RWPE1 (cell line): ENCODE measurements around the gene LDLRAP1.

Experiments used
- CTCF ChIA-PET: fragments of 350-600 bp; sonication (Branson Sonifier 250); formaldehyde crosslinking; extraction: SDS; loops from one replicate; lab custom pipeline; 2021; lab: Yijun Ruan, JAX
- POLR2A ChIA-PET: fragments of 400-600 bp; formaldehyde crosslinking; extraction: SDS; loops from one replicate; lab custom pipeline; 2020; ENCODE audit warnings: antibody characterized with exemption; ENCODE audit not compliant: low non-redundant PET; lab: Yijun Ruan, JAX
- DNase-seq: peaks from one replicate; pipeline ENCODE4 v3.0.0; 2012; ENCODE audit warnings: low spot score
- H3K27ac ChIP-seq: fragments of 450-650 bp; 2 replicates; pipeline ENCODE4 v1.5.1; 2017
- TF ChIP-seq, protein P1 (sequence below): fragments of 450-650 bp; conservative IDR thresholded peaks from 2 replicates; pipeline ENCODE4 v1.5.1; 2017; ENCODE audit warnings: low read depth, mild to moderate bottlenecking

LDLRAP1 gene

DNA sequence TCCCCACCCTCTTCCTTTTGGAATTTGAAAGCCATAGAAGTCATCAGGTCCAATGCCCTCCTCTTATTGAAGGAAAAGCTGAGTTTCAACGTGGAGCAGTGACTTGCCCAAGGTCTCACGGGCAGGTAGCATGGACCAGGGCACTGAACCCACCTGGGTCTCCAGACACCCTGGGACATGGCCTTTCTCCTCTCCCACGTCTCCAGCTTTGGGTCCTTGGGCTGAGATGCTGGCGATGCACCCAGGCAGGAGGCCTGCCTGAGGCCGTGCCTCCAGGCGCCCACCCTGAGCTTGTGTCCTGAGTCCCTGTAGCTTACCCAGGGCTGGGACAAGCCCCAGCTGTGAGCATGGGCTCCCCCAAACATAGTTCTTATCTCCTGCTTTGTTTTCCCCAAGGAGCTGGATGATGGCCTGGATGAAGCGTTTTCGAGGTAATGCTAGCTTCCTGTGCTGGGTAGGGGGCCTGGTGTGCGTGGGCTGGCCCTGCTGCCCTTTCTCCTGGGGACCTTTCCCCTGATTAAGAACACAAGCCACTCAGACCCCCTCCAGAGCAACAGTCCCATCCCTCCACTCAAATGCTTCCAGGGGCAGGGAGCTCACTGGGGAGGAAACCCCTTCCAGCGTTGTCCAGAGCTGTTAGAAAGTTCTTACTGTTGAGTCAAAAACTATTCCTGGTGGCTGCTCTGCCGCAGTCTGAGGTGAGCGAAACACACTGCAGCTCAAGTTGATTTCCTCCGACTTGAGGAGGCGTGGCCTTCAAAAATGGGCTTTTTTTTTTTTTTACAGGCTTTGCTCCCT lies 21.6 kb downstream of the LDLRAP1 start:
- ChIA-PET POLR2A (interaction anchor here (1.1 kb wide), 1 partner anchor 21 kb away, joined by 4 read pairs; the partner anchor contains the start of gene LDLRAP1), CTCF (interaction anchor here (1.2 kb wide), 1 partner anchor 16 kb away, joined by 3 read pairs; no protein-coding TSS in a partner anchor)
- TF ChIP-seq, protein P1, sequence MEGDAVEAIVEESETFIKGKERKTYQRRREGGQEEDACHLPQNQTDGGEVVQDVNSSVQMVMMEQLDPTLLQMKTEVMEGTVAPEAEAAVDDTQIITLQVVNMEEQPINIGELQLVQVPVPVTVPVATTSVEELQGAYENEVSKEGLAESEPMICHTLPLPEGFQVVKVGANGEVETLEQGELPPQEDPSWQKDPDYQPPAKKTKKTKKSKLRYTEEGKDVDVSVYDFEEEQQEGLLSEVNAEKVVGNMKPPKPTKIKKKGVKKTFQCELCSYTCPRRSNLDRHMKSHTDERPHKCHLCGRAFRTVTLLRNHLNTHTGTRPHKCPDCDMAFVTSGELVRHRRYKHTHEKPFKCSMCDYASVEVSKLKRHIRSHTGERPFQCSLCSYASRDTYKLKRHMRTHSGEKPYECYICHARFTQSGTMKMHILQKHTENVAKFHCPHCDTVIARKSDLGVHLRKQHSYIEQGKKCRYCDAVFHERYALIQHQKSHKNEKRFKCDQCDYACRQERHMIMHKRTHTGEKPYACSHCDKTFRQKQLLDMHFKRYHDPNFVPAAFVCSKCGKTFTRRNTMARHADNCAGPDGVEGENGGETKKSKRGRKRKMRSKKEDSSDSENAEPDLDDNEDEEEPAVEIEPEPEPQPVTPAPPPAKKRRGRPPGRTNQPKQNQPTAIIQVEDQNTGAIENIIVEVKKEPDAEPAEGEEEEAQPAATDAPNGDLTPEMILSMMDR, result no peak
- no peak overlapping the region for H3K27ac ChIP-seq
- no peak for DNase-seq

DNA sequence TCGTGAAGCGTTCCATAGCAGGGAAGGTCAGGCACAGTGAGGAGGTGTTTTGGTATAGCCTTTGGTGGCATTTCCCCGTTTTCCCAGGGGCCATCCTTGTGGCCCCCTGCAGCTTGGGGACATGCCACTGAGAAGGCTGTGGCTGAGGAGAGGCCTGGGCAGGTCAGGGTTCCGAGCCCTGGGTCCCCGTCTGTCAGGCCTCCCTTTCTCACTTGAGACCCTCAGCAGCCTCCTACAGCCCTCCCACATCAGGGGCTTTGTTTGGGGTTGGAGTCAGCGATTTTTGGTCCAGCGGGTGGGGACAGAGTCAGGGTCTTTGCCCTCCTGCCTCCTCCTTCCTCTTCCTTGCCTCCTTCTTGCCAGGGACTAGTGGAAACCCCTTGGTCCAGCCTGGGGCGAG lies 22.2 kb downstream of the LDLRAP1 start:
- POLR2A ChIA-PET, result no interaction called here
- peak overlapping the region; percentile 17; the same call in 1 of the 2 replicates for H3K27ac ChIP-seq
- no peak for DNase-seq
- CTCF ChIA-PET, result interaction anchor here (1.9 kb wide), 1 partner anchor 18 kb away, joined by 4 read pairs; no protein-coding TSS in a partner anchor
- TF ChIP-seq, protein P1, result no peak

DNA sequence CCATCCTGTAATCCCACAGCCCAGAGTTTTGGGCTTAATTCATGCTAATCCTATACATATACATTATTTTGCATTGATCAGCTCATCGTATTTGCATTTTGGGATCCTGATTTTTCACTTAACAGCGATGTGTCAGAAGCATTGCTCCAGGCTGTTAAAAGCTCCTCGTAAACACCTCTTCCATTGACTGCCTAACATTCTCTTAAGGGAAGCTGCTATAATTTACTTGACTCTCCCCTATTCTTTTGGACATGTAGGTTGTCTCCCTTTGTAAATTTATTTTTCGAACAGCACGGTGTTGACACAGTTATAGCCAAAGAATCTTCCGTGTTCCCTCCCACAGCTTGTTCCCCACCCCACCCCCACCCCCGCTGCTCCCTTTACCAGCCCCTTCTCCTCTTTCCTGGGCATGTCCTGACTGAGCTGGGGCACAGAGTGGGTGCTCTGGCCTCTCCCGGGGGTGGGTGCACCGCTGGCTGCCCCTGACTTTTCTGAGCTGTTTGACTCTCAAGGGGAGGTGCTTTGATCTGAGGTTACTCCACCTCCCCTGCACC lies 22.8 kb downstream of the LDLRAP1 start:
- ChIA-PET CTCF (interaction anchor here (1.3 to 1.9 kb wide), 2 partner anchors 18 to 50 kb away, joined by 4 to 5 read pairs; no protein-coding TSS in a partner anchor), POLR2A (no interaction called here)
- peak overlapping the region; percentile 95 for H3K27ac ChIP-seq
- DNase-seq, result no peak
- TF ChIP-seq, protein P1, result no peak

DNA sequence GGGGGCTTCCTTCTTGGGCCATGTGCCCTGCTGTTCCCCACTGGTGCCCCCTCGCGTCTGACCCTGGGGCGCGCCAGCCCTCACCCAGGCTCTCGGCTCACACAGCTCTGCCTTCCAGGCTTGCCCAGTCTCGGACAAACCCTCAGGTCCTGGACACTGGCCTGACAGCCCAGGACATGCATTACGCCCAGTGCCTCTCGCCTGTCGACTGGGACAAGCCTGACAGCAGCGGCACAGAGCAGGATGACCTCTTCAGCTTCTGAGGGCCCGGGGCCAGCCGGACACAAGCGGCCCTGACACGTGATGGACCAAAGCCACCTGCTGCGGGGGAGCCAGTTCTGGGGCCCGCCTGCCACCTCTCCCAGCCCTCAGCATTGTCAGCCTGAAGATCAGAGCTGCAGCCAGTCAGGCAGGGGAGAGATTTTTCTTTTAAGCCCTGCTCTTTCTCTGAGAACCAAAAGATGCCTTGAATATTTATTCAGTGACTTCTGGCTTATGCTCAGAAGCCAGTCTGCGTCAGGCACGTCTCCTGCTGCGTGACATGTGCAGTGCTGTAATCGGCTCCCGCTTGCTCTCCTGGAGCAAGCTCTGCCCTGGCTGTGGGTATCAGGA lies 23.4 kb downstream of the LDLRAP1 start:
- TF ChIP-seq, protein P1, result no peak
- H3K27ac ChIP-seq, result peak overlapping the region; percentile 95
- CTCF ChIA-PET, result interaction anchor here (0.6 to 1.9 kb wide), 6 partner anchors 9 to 362 kb away, joined by 3 to 7 read pairs (median 4); no protein-coding TSS in a partner anchor
- POLR2A ChIA-PET, result no interaction called here
- no peak for DNase-seq

DNA sequence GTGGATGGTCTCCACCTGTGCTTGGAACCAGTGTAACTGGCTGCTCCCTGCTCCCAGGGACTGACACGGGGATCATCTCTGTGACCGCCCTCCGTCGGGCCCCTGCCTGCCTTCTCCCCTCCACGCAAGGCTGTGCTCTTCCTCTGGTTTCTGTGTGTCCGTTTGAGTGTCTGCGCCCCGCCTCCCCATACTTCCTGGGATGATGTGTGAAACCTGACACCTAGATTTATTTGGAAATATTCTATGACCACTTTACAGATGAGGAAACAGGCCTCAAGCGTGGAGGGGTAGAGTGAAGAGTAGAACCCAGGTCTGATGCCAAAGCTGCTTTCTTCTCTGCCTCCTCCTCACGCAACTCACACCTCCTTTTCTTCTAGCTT lies 24.3 kb downstream of the LDLRAP1 start:
- no peak for DNase-seq
- H3K27ac ChIP-seq, result peak overlapping the region; percentile 95
- POLR2A ChIA-PET, result no interaction called here
- TF ChIP-seq, protein P1, result no peak
- CTCF ChIA-PET, result interaction anchor here (0.6 to 1.4 kb wide), 4 partner anchors 10 to 144 kb away, joined by 3 to 7 read pairs (median 5); no protein-coding TSS in a partner anchor

DNA sequence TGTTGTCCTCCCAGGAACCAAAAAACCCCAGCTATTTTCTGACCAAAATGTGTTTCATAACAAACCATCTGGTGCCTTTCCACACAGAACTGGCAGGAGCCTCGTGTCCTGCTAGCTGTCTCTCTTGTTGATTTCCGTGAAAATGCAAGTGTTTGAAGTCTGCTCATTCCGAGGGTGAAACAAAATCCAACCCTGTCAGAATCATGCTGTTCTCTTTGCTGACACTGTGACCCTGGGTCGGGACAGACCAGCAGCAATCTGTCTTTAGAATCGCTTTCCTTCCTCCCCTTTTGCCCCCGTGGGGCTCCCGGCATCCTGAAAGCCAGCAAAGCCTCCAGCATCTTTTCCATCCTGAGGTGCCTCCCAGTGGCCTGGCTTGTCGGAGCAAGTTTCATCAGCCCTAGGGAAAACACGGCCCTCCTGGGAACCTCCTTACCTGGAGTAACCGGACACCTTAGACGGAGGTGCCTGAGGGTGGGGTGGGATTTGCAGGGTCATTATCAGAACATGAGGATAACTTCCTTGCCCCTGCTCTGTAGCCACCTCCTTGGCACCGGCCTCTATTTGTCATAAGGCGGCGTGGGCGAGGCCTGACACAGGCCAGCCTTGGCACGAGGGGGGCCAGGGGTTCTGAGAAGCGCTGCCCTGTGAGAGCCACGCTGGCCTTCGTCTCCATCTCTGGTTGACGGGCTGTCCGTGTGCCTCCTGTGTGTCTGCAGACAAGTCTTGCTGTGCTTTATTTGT lies 24.9 kb downstream of the LDLRAP1 start:
- TF ChIP-seq, protein P1, result no peak; the same call in 1 of the 2 replicates
- H3K27ac ChIP-seq, result peak overlapping the region; percentile 95
- POLR2A ChIA-PET, result no interaction called here
- DNase-seq, result peak; percentile 97
- CTCF ChIA-PET, result interaction anchor here (0.6 to 1.4 kb wide), 3 partner anchors 11 to 472 kb away, joined by 3 to 7 read pairs (median 5); no protein-coding TSS in a partner anchor
